HG02798 (cell line): ENCODE results near the gene GJA5.

Experiments used
- ATAC-seq: cut with Tn5 transposase; IDR thresholded peaks from one replicate; pipeline ENCODE4 v1.9.1; 2021; ENCODE audit warnings: mild to moderate bottlenecking; ENCODE audit not compliant: unreplicated experiment, poor library complexity

Gene GJA5

DNA sequence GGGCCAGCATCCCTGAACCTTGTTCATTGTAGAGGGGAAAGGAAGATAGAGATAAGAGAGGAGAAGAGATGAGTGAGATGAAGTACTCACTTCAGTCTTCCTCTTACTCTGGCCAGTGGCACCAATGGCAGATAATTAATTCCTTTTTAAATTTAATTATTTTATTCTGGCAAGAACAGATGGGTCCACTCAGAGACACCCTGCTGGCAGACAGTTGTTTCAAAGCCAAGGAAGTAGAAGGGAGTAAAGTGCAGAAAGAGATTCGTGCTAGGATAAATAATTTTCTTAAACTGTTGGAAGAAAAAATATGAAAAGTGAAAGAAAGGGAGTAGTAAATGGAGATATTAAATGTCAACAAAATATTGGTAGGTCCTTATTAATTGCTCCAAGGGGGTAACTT, 7.7 kb upstream of the GJA5 start:
- no peak for ATAC-seq

DNA sequence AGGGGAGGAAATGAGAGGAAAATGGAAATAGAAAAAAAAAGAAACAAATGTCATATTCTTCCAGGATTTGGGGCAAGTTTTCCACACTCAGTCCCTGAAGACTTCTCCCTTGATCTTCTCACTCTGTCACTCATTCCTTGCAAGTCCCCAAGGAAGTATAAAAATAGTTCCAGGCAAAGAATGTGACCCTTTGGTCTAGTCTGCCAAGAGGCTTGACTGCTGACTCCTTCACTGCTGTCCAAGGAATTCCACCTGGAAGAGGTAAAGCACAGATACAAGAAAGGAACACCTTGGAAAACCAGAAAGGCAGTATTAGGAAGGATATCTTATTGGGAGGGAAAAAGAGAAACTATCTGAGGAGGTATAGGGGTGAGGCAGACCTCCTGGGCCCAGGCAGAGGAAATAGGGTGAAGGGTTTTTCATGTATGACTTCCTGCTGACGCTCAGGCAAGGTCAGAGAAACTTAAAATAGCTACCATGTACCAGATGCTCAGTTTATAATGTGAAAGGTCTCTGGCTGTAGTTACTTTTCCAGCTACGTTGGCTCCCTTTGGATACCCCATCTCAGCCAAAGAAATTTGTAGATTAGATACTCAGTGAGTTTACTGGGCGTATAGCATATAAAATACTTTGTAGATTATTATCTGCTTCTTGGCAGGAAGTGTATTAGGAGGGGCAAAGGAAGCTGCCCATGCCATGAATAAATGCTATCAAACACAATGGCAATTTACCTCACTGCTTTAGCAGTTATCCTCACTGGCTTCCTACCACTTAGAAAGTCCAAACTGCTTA, 2.0 kb upstream of the GJA5 start:
- ATAC-seq: no peak

DNA sequence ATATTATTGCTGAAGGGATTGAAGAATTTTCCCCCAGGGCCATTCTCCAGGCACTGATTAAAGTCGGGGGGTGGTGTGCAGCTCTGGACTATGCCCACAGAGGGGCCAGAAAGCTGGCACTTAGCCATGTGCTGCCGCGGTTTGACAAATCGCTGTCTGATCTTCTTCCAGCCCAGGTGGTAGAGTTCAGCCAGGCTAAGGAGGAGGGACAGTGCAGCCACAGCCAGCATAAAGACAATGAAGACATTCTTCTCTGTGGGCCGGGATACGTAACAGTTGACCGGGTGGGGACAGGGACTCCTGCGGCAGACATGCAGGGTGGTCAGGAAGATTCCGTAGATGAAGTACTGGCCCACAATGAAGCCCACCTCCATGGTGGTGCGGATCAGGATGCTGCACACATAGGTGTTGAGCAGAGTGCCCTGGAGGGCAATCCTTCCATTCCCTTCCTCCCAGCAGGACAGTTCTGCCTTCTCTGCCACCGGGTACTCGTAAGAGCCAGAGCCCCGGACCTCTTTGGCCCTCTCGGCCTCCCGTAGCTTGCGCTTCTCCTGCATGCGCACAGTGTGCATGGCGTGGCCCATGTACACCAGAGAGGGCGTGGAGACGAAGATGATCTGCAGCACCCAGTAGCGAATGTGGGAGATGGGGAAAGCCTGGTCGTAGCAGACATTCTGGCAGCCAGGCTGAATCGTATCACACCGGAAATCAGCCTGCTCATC, 1.9 kb downstream of the GJA5 start:
- no peak for ATAC-seq

DNA sequence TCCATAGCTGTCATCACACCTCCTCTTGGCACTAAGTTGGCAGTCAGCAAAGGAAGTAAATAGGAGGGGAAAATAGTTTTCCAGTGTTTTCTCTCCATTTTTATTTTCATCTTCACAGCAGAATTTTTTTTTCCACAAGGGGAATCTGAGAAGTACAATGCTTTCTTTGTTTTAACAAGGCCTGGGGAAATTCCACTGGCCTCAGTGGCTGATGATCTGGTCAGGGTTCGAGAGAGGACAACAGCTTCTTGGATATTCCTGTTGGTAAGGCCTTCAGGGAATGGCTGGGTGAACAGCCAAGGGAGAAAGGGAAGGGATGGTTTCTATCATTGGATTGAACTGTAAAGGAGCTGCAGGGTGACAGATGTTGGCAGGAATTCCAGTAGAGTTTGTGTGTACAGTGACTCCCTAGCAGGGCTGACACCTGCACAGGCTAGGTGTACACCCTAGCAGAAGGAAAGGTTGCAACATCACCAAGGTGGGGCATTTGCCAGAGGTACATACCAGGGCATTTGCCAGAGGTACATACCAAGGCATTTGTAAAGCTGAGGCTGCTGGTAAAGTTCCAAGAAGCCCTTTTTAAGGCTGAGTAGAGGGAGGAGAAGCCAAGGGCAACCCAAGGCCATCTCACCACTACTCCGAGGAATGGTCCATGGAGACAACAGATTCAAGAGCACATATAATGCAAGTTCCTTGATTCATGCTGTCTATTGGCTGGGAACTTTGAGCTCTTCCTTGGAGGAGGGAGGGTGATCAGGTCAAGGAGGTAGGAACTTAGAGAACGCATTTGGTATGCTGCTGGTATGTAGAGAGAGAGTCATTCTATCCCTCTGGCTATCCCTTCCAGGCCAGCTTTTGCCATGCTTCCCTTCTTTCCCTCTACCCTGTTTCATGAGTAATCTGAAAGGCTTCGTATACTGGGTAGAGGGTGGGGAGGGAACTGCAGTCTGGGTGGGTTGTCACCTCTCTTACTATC, 3.1 kb downstream of the GJA5 start:
- no peak for ATAC-seq

DNA sequence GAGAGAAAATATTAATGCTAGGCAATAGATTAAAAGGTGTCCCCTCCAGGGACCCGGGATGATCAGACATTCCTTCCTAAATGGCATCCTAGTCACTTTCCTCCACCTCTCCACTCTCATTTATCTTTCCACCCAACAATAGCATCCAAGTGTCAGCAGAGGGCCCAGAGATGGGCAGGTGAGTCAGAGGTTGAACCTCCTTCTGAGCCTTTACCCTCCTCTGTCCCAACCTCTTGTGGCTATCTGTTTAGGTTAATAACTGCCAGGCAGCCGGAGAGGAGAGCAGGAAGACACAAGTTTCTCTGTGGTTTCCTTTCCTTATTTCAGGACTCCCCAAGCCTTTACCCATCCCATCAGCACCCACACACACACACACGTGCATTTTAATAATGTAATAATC, 4.1 kb downstream of the GJA5 start:
- no peak for ATAC-seq

DNA sequence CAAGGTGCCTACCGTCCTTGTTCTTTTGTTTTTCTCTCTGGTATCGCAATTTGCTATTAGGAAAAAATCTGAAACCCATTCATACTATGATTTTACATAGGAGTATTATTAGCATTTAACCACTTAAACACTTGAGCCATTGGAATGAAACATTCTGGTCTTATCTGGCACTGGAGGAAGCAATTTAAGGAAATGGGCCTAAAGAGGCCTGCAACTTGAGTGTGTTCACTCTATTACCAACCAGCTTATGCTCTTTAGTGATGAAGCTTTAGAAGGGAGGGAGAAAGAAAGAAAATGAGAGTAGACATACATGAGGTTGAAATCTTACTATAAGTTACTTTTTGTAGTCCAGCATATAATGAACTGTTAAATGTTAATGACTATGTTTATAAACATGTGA, 5.7 kb downstream of the GJA5 start:
- no peak for ATAC-seq

DNA sequence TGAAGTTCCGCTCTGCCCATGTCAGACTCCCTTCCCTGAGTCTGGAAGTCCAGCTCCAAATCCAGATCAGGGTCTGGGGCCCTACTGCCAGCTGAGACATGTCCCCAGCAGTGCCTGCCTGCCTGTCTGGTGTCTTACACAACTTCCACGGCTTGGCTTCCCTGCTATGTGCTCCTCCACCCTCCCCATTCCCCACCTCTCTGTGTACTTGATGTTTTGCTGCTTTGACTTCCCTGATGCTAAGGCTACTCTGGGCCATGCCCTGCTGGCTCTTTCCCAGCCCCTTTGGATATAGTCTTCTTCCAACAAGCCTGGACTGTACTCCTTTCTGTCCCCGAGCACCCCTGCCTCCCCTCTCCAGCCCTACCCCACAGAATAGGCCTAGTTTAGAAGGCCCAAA, 7.3 kb downstream of the GJA5 start:
- no peak for ATAC-seq

DNA sequence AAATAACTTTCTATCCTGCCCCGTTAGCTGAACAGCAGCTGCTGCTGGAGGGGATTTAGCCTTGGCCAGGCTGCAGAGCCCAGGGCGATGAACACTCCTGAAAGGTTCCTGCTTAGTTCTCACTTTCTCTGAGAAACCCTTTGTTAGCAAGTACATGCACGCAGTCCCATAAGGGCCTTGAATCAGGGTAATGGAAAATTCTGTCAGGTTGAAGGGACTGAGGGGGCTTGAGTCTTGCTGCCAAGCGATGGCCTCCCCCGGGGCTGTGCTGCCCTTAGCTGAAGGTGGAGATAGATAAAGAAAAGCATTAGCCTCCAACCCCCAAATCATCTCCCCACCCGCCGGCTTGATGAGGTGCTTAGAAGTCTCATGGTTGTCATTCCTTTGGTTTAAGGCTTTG, 7.9 kb downstream of the GJA5 start:
- no peak for ATAC-seq

DNA sequence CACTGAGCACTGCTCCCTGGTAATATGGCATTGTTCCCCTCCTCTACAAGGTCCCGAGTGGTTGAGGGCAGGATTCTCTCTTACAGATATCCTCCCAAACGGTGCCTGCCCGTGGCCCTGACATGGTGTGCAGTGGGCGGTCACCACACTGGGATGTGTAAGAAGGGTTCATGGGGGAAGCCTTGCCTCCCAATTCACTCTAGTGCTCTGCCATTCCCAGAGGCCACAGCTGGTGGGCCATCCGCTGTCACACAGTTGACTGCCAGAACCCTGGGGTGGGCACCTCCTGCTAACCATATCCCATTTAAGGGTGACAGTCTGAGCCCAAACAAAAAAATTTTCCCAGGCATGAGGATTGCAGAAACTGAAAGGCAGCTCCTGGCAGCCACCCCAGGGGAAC, 9.1 kb downstream of the GJA5 start:
- ATAC-seq: no peak

DNA sequence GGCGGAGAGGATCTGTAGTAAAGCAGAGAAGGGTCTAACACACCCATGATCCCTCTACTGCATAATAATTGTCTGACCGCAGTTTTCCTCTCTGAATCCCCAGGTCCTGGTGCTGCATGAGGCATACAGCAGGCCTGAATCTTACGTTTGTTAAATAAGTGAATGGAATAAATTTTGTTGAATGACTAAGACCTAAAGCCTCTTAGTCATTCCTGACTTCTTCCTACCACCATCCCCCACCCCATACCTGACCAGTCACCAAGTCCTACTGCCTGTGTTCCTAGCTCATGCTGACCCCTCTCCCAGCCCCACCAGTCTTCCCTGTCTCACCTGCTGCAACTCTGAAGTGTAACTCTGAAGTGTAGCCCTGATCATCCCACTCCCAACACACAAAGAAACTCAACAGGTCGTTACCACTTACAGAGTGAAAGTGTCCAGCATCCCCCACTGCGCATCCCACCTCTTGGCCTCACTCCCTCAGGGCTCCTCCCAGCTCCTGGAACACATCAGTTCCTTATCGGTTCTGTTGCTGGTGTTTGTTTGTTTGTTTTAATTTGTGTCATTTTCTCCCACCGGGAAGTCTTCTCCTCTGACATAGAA, 9.7 kb downstream of the GJA5 start:
- ATAC-seq: no peak

DNA sequence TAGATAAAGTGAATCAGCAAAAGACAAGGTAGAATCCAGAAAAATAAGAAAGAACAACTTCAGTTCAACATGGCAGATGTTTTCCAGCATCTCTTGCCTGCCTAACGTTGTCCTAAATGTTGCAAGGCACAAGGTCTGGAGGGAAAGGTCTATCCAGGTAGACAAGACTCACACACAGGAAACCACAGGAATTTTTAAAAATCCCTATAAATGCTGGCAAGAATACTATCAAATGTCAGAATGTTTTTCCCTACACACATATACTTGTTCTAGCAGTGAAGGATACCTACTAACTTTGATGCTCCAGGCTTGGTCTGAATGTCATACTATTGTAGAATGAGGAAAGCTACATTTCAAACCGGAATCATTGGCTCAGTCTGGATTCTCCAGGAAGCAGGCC, 10.6 kb downstream of the GJA5 start:
- no peak for ATAC-seq

DNA sequence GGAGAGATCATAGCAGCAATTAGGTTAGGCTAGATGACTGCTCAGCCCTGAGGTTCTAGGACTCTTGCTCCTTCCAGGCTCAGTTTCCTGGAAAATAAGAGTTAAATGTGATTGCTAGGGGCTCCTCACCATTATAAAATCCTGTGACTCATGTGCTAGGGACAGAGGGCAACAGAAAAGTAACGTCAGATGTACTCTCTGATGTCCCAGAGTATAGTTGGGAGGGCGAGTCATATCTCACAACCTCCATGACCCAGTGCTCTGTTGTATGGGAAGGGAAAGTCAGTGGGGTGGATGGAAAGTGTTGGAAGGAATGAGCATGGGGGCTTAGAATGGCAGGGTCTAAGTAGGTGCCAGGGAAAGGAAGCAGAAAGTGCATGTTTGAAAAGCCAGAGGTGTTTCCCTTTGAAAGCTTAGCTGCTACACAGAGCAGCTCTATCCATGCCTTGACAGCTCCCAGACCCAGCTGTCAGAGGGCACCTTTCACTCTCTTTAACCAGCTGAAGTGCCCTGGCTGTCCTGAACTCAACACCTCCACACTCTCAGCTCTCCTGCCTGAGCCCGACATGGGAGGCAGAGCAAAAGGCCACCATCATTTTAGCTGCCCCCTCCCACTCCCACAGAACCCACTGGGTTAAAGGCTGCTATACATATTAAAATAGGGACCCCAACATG, 11.6 kb downstream of the GJA5 start:
- no peak for ATAC-seq

DNA sequence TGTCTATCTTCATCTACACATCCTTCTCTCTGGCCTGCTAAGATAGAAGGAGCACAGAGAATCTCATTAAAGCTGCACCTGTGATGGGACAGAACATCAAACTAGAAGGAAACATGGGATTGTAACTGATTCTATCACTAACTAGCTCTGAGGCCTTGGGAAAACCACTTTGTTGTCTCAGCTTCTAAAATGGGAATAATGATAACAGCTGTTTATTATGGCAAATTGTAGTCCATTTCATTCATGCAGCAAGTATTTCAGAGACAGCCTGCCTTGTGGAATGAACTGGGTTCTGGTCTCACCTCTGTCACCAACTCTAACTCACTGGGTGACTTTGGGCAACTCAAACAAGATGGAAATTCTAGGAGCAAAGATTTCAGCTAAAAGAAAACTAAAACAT, 12.4 kb downstream of the GJA5 start:
- ATAC-seq: no peak

DNA sequence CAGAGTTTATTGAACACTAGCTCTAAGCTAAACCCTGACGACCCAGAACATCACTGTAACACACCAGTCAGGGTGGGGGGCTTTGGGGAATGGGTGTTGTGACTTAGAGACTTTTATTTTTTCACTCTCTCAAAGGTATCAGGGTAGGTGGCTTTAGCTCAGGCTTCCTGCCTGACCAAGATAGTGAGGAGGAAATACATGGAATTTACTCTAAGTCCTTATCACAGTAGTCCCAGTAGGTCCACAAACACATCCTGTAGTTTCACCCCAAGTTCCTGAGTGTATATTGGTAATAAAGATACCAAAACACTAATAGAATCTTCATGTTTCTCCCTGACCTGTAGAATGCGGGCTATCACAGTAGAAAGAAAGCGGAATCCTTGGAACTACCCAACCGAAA, 15.1 kb downstream of the GJA5 start:
- no peak for ATAC-seq

DNA sequence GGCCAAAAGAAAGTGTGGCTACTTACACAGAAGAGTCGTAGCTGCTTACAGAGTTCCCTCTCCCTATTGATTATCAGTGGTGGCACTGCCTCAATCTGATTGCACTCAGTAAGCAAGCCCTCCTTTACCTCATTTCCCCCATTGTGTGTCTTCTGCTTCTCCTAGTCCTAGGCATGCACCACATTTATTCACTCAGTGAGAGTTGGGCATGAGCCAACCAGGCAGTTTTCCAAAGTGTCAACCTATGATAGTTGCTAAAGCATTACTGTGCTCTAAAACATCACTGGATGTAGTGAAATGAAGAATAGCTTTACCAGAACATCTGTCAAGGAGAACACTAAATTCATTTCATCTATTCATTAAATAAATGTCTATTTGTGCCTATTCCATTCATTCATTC, 19.3 kb downstream of the GJA5 start:
- no peak for ATAC-seq

DNA sequence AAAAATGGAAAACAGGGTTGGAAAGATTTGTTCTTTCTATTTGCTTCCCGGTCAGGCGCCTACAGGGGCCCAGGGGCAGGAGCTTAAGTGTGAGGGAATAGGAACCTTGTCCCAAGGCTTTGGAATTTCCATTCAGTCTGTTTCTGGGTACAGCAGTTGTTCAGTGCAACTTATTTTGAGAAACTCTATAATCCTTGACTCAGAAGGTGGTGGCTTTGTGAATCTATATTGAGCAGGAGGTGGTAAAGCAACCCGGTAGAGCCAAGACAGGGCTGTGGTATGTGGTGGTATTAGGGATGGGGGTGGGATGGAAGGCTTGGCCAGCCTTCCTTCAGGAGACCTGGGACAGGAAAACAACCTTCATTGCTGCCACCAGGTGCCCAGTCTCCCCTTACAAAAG, 20.0 kb downstream of the GJA5 start:
- ATAC-seq: no peak

DNA sequence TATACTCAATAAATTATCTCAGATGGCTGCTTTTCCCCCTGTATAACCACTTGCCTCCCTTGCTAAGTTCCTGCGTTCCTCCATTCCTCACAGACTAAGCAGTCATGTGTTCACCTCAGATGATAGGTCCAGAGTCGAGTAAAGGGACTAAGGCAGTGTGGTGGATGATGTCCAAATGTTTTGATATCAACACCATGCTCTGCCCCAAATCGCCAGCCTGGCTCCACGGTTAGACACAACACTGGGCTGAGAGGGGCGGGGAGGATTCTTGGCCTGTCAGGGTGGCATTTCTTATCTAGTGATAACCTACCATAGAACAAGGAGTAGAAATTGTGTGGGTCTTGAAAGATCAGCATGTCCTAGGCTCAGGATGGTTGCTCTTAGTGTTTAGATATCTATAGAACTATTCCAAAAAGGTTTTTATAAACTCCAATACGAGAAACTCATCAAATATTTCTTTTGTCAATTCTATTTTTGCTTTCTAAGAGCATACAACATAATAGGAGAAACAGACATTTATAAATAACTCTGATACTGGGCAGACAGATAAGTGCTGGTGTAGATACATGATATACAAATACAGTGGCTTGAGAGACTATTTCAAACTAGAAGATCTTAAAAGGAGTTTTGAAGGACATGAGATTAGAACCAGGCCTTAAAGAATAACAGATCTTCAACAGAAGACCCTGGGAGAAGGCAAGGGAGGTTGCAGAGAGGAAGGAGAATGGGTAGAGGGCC, 21.5 kb downstream of the GJA5 start:
- ATAC-seq: no peak

DNA sequence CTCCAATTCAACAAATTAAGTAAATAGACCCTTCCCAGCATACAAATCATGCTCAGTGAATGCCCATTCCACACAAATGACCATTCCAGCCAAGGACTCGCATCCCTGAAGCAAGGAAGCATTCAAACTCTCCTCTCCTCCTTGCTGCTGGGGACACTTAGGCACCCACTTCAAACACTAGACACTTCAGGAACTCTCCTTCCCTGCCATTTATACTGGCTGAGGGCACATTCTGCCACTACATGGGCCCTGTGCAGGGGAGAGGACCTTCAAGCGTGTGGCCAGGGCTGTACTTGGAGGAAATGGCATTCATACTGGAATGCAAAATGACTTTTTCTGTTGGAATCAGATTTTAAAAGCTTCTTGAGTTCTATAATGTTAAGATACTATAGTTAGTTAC, 22.3 kb downstream of the GJA5 start:
- ATAC-seq: no peak

DNA sequence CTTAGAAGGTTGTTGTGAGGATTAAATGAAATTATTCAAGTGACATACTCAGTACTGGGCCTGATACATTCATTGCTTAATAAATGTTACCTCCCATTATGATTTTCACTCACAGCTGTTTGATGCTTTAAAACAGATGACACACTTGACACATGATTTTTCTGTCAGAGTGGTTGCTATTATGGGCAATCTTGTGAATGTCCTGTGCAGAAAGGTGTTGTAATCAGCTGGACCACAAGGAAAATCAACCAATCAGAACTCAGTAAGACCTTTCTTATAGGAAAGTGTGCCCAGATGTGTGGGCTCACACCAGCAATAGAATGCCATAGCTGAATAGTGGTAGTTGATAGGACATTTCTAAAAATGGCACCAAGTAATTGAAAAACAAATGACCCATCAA, 23.5 kb downstream of the GJA5 start:
- ATAC-seq: no peak
